Activated CD4-positive, alpha-beta T cell treated with anti-CD3 and anti-CD28 coated beads, Interleukin-2, amount 10 ng/mL, durations not matched to agents 24 days and 14 days (primary cell): ENCODE measurements around the gene HSPE1. TPM values are rescaled to one million over a fixed set of nuclear protein-coding genes. Genes with fewer than 3 reads are reported as not detected.

ENCODE experiments used
- total RNA-seq: library from RNA; stranded (reverse); gene quantifications from 2 replicates; pipeline ENCODE4 v1.2.3, GENCODE V29; 2022

HSPE1 gene
- total RNA-seq, 1 donor from 2014 or later, result 411 TPM

Other genes with a start within 250 kb of the HSPE1 start
- 130 and 147 TPM in 2 replicates for gene ANKRD44, start 189.6 kb upstream of the HSPE1 start, total RNA-seq
- 259 and 278 TPM in 2 replicates for gene SF3B1, start 65.4 kb upstream of the HSPE1 start, total RNA-seq
- gene COQ10B, start 46.8 kb upstream of the HSPE1 start, total RNA-seq, result 20.1 TPM in 2 replicates
- gene HSPD1, start 539 bp upstream of the HSPE1 start, total RNA-seq, result 984 and 999 TPM in 2 replicates
- 19.2 and 22.6 TPM in 2 replicates for gene MOB4, start 15.7 kb downstream of the HSPE1 start, total RNA-seq
- not detected in 2 replicates for gene RFTN2, start 175.2 kb downstream of the HSPE1 start, total RNA-seq
- 23.1 and 23.2 TPM in 2 replicates for gene MARS2, start 205.0 kb downstream of the HSPE1 start, total RNA-seq